ENCODE measurements around the gene ITGBL1. TPM values are rescaled to one million over a fixed set of nuclear protein-coding genes. Genes with fewer than 3 reads are reported as not detected.

ITGBL1 gene
- total and polyA plus RNA-seq, 7 donors, result 0.16 to 15.0 (median 1.6) TPM; not detected in 1

DNA sequence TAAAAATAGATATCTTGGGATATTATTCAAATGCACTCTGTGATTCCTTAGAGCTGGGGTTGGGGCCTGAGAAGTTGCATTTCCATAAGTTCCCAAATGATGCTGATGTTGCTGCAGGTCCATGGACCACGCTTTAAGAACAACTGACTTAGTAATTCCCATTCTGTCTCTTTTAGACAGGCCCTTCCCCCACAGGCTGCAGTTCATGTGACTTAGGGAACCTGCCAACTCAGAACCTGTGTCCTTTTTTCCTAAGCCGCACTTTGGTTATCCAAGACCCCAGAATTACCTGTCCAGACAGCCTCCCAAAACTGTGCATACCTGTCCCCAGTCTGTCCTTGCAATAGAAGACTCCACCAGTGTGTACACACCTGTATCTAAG, 1.7 kb upstream of the ITGBL1 start:
- WGBS, 2 donors, result 86 to 90% methylated on average over 2 of the region's 2 CpGs
- no peak for DNase-seq
- no peaks in the 10 kb centered on the region for H3K36me3 ChIP-seq
- peak overlapping the region in 1 of 4 donors; percentile 12 for H3K27ac ChIP-seq
- intact Hi-C loops (cut with DNase I), result no loop called here
- H3K4me3 ChIP-seq, result no peak overlapping the region
- H3K27me3 ChIP-seq, result peaks cover 0 to 9% (median 0%) of the 10 kb centered on the region in 3 donors
- no peak for TF ChIP-seq POLR2A (IDR thresholded peaks at IDR 0.05)
- TF ChIP-seq, protein P1, sequence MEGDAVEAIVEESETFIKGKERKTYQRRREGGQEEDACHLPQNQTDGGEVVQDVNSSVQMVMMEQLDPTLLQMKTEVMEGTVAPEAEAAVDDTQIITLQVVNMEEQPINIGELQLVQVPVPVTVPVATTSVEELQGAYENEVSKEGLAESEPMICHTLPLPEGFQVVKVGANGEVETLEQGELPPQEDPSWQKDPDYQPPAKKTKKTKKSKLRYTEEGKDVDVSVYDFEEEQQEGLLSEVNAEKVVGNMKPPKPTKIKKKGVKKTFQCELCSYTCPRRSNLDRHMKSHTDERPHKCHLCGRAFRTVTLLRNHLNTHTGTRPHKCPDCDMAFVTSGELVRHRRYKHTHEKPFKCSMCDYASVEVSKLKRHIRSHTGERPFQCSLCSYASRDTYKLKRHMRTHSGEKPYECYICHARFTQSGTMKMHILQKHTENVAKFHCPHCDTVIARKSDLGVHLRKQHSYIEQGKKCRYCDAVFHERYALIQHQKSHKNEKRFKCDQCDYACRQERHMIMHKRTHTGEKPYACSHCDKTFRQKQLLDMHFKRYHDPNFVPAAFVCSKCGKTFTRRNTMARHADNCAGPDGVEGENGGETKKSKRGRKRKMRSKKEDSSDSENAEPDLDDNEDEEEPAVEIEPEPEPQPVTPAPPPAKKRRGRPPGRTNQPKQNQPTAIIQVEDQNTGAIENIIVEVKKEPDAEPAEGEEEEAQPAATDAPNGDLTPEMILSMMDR (IDR thresholded peaks at IDR 0.05), result no peak
- TF ChIP-seq POLR2AphosphoS5 (IDR thresholded peaks at IDR 0.05), result no peak
- no peak for TF ChIP-seq EP300 (IDR thresholded peaks at IDR 0.05)
- no peaks in the 10 kb centered on the region for H3K9me3 ChIP-seq
- peaks cover 0 to 14% (median 6%) of the 10 kb centered on the region in 4 donors for H3K4me1 ChIP-seq

DNA sequence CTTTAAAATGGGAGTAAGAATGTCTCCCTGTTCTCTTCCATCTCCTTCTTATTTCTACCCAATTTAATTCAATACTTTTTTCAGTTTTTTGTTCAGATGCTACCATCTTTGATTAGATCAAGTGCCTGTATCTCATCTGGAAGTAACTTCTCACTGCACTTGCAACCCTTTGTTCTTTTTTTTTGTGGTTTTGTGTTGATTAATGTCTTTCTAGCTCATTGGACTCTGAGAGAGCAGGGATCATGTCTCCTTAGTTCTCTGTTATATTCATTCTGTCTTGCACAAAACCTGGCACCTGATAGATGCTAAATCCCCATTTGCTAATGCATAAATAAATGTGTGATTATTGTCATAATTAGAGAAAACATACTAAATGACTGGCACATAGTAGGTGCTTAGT, 834 bp upstream of the ITGBL1 start:
- no peak for DNase-seq
- Histone ChIP-seq H3K9me3 (no peaks in the 10 kb centered on the region), H3K36me3 (no peaks in the 10 kb centered on the region), H3K27ac (no peak overlapping the region), H3K27me3 (peaks cover 0 to 9% (median 0%) of the 10 kb centered on the region in 3 donors), H3K4me1 (peaks cover 0 to 14% (median 8%) of the 10 kb centered on the region in 4 donors), H3K4me3 (no peak overlapping the region)
- intact Hi-C loops (cut with DNase I), result no loop called here
- TF ChIP-seq POLR2A (IDR thresholded peaks at IDR 0.05), result no peak
- TF ChIP-seq, protein P1 (IDR thresholded peaks at IDR 0.05), result no peak
- no peak for TF ChIP-seq POLR2AphosphoS5 (IDR thresholded peaks at IDR 0.05)
- TF ChIP-seq EP300 (IDR thresholded peaks at IDR 0.05), result no peak

DNA sequence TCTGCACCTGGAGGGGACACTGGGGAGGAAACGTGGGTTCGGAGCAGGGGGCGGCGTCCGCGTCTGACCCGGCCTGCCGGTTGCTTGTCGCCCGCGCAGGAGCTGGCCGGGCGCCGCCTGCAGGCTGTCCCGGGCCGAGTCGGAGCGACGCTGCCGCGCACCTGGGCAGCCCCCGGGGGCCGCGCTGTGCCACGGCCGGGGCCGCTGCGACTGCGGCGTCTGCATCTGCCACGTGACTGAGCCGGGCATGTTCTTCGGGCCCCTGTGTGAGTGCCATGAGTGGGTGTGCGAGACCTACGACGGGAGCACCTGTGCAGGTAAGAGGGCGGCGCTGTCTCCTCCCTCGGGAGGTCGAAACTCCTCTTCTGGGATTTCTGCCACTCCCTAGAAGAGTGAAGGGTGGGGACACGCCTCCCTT, 1.3 kb downstream of the ITGBL1 start:
- H3K36me3 ChIP-seq, result no peaks in the 10 kb centered on the region
- H3K27ac ChIP-seq, result peak overlapping the region in 1 of 4 donors; percentile 32
- peaks cover 0 to 14% (median 8%) of the 10 kb centered on the region in 4 donors for H3K4me1 ChIP-seq
- intact Hi-C loops (cut with DNase I), result no loop called here
- H3K27me3 ChIP-seq, result peaks cover 0 to 9% (median 0%) of the 10 kb centered on the region in 3 donors
- no peaks in the 10 kb centered on the region for H3K9me3 ChIP-seq
- peak overlapping the region in 3 of 4 donors; percentile 16 to 42 (median 38) for H3K4me3 ChIP-seq
- no peak for DNase-seq
- TF ChIP-seq EP300 (IDR thresholded peaks at IDR 0.05), result no peak
- TF ChIP-seq POLR2AphosphoS5 (IDR thresholded peaks at IDR 0.05), result no peak
- TF ChIP-seq, protein P1 (IDR thresholded peaks at IDR 0.05), result no peak
- no peak for TF ChIP-seq POLR2A (IDR thresholded peaks at IDR 0.05)
- 6 to 9% methylated on average over 41 of the region's 41 CpGs for WGBS, 2 donors

DNA sequence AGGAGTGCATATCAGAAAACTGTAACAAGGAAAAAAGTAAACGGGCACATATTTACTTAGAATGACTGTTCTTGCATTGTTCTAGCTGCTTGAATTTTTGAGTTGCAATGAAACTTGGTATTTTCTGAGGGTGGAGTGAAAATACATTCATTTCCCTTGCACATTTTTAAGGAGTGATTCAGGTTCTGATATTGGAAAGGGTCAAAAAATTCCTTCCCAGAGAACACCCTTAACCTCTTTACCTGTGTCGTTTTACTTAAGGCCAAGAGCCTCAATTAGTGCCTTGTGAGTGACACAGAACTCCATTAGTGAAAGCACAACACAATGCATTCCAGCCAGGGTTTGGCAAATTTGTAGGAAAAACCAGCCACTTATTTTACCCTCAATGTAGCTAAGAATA, 2.3 kb downstream of the ITGBL1 start:
- Histone ChIP-seq H3K4me1 (peaks cover 0 to 14% (median 8%) of the 10 kb centered on the region in 4 donors), H3K9me3 (no peaks in the 10 kb centered on the region), H3K27me3 (peaks cover 0 to 9% (median 0%) of the 10 kb centered on the region in 3 donors), H3K36me3 (no peaks in the 10 kb centered on the region), H3K4me3 (no peak overlapping the region), H3K27ac (no peak overlapping the region)
- no peak for DNase-seq
- 39 to 70% methylated on average over 2 of the region's 2 CpGs for WGBS, 2 donors
- intact Hi-C loops (cut with DNase I), result no loop called here
- no peak for TF ChIP-seq EP300 (IDR thresholded peaks at IDR 0.05)
- no peak for TF ChIP-seq POLR2AphosphoS5 (IDR thresholded peaks at IDR 0.05)
- TF ChIP-seq, protein P1 (IDR thresholded peaks at IDR 0.05), result no peak
- TF ChIP-seq POLR2A (IDR thresholded peaks at IDR 0.05), result no peak

DNA sequence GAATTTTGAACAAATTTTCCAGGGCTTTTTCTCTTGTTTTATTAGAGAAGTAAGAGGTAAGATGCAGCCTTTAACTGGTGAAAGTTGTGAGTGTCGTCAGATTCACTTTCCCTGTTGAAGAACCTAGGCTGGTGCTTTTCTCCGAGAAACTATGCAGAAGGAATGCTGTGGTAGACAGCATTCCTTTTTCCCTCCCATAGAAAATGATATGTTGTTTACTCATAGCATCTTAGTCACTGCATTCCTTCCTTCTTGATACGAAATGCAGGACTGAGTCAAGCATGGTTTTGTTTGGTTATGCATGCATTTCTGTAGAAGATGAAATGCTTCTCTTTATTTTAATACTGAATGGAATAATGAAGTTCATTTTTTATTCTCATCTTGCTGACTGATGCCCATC, 3.4 kb downstream of the ITGBL1 start:
- Histone ChIP-seq H3K27me3 (peaks cover 0 to 9% (median 0%) of the 10 kb centered on the region in 3 donors), H3K36me3 (no peaks in the 10 kb centered on the region), H3K4me1 (peaks cover 0 to 14% (median 8%) of the 10 kb centered on the region in 4 donors), H3K4me3 (no peak overlapping the region), H3K27ac (no peak overlapping the region), H3K9me3 (no peaks in the 10 kb centered on the region)
- 40 to 55% methylated on average over 3 of the region's 3 CpGs for WGBS, 2 donors
- intact Hi-C loops (cut with DNase I), result no loop called here
- no peak for TF ChIP-seq POLR2A (IDR thresholded peaks at IDR 0.05)
- TF ChIP-seq POLR2AphosphoS5 (IDR thresholded peaks at IDR 0.05), result no peak
- TF ChIP-seq, protein P1 (IDR thresholded peaks at IDR 0.05), result no peak
- TF ChIP-seq EP300 (IDR thresholded peaks at IDR 0.05), result no peak
- no peak for DNase-seq

Data from sigmoid colon (tissue), 7 donors.